Measurements from ENCODE around the gene POLR2C. TPM values are rescaled to one million over a fixed set of nuclear protein-coding genes. Genes with fewer than 3 reads are reported as not detected.
A peak's percentile ranks its signal among the peaks of the same experiment; 100 is the strongest.

The POLR2C gene
- total and polyA plus RNA-seq, 2 of the 13 experiments (the other 11 are each of a cell fraction or from before 2014, with no cell fraction given): 104 to 216 TPM

DNA sequence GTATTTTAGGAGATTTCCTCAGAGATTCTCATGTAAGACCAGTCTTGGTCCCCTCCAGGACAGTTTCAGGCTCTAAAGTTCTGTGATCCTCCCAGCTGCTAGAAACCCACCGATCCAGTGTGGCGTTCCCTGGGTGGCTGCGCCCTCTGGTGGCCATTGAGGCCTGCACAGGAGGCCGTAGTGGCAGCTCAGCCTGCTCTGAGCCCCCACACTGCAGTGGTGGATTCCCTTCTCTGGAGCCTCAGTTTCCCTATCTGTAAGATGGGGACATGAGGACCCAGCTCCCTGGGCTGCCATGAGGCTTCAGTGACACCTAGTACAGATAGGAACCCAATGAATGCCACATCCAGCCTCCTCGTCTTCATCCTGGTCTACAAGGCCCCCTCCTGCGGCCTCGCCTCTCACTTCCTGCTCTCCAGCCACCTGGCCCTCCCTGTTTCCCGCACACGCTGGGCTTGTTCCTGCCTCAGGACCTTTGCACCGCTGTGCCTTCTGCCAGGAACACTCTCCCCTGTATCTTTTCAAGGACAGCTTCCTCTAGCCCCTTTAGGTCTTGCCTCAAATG is 57.4 kb downstream of the POLR2C start (continued):
- TF ChIP-seq ZNF720 (CRISPR knock-in tag; IDR thresholded peaks at IDR 0.05): no peak
- TF ChIP-seq, protein P1, sequence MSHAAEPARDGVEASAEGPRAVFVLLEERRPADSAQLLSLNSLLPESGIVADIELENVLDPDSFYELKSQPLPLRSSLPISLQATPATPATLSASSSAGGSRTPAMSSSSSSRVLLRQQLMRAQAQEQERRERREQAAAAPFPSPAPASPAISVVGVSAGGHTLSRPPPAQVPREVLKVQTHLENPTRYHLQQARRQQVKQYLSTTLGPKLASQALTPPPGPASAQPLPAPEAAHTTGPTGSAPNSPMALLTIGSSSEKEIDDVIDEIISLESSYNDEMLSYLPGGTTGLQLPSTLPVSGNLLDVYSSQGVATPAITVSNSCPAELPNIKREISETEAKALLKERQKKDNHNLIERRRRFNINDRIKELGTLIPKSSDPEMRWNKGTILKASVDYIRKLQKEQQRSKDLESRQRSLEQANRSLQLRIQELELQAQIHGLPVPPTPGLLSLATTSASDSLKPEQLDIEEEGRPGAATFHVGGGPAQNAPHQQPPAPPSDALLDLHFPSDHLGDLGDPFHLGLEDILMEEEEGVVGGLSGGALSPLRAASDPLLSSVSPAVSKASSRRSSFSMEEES (CRISPR knock-in tag; IDR thresholded peaks at IDR 0.05): 0 out of 2 replicates have a peak, but pooled peaks have one; percentile 28
- no peak for TF ChIP-seq ZFP36L1 (CRISPR knock-in tag; IDR thresholded peaks at IDR 0.05)
- TF ChIP-seq PLRG1 (conservative IDR thresholded peaks at IDR 0.05): no peak
- TF ChIP-seq, protein P2, sequence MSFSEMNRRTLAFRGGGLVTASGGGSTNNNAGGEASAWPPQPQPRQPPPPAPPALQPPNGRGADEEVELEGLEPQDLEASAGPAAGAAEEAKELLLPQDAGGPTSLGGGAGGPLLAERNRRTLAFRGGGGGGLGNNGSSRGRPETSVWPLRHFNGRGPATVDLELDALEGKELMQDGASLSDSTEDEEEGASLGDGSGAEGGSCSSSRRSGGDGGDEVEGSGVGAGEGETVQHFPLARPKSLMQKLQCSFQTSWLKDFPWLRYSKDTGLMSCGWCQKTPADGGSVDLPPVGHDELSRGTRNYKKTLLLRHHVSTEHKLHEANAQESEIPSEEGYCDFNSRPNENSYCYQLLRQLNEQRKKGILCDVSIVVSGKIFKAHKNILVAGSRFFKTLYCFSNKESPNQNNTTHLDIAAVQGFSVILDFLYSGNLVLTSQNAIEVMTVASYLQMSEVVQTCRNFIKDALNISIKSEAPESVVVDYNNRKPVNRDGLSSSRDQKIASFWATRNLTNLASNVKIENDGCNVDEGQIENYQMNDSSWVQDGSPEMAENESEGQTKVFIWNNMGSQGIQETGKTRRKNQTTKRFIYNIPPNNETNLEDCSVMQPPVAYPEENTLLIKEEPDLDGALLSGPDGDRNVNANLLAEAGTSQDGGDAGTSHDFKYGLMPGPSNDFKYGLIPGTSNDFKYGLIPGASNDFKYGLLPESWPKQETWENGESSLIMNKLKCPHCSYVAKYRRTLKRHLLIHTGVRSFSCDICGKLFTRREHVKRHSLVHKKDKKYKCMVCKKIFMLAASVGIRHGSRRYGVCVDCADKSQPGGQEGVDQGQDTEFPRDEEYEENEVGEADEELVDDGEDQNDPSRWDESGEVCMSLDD (CRISPR knock-in tag; IDR thresholded peaks at IDR 0.05; ENCODE audit: borderline replicate concordance): no peak
- TF ChIP-seq ZNF562 (CRISPR knock-in tag; IDR thresholded peaks at IDR 0.05; ENCODE audit: borderline replicate concordance): no peak
- TF ChIP-seq ATF7-NPFF (CRISPR knock-in tag; IDR thresholded peaks at IDR 0.05; ENCODE audit: low read depth): no peak
- TF ChIP-seq RAD21 (CRISPR knock-in tag; IDR thresholded peaks at IDR 0.05): peak; percentile 99
- peak; percentile 33; the same call in 1 of the 2 replicates for TF ChIP-seq CENPT (CRISPR knock-in tag; IDR thresholded peaks at IDR 0.05; ENCODE audit: low read depth)
- no peak for TF ChIP-seq ZNF207 (IDR thresholded peaks at IDR 0.05; ENCODE audit: borderline replicate concordance)
- TF ChIP-seq ZNF782 (CRISPR knock-in tag; IDR thresholded peaks at IDR 0.05; ENCODE audit: borderline replicate concordance): no peak
- no peak for TF ChIP-seq MYNN (CRISPR knock-in tag; IDR thresholded peaks at IDR 0.05; ENCODE audit: low read depth)
- no peak for TF ChIP-seq PBX2 (CRISPR knock-in tag; IDR thresholded peaks at IDR 0.05)
- no peak for TF ChIP-seq ONECUT2 (CRISPR knock-in tag; IDR thresholded peaks at IDR 0.05)
- 0 out of 2 replicates have a peak, but pooled peaks have one; percentile 34 for TF ChIP-seq TARDBP (CRISPR knock-in tag; IDR thresholded peaks at IDR 0.05)
- TF ChIP-seq BHLHE40 (IDR thresholded peaks at IDR 0.05; ENCODE audit: low read length): peak; percentile 27; the same call in 1 of the 2 replicates
- TF ChIP-seq NFYC (CRISPR knock-in tag; IDR thresholded peaks at IDR 0.05): no peak
- TF ChIP-seq ZNF616 (CRISPR knock-in tag; IDR thresholded peaks at IDR 0.05; ENCODE audit: low read depth): no peak
- no peak for TF ChIP-seq RARG (CRISPR knock-in tag; IDR thresholded peaks at IDR 0.05; ENCODE audit: low read depth)
- TF ChIP-seq SAFB2 (CRISPR knock-in tag; IDR thresholded peaks at IDR 0.05; ENCODE audit: borderline replicate concordance, low read depth): no peak
- peak; percentile 99 for TF ChIP-seq STAG1 (CRISPR knock-in tag; IDR thresholded peaks at IDR 0.05)
- TF ChIP-seq CREB1 (IDR thresholded peaks at IDR 0.05): no peak
- no peak for TF ChIP-seq CREB1 (CRISPR knock-in tag; IDR thresholded peaks at IDR 0.05)
- TF ChIP-seq ZSCAN29 (CRISPR knock-in tag; conservative IDR thresholded peaks at IDR 0.05): no peak
- peak; percentile 97 for TF ChIP-seq SMC3 (IDR thresholded peaks at IDR 0.05; ENCODE audit: low read length)
- TF ChIP-seq NFIB (CRISPR knock-in tag; IDR thresholded peaks at IDR 0.05; ENCODE audit: borderline replicate concordance): no peak
- TF ChIP-seq, protein P3, sequence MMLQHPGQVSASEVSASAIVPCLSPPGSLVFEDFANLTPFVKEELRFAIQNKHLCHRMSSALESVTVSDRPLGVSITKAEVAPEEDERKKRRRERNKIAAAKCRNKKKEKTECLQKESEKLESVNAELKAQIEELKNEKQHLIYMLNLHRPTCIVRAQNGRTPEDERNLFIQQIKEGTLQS (CRISPR knock-in tag; IDR thresholded peaks at IDR 0.05): no peak
- TF ChIP-seq ZNF580 (CRISPR knock-in tag; IDR thresholded peaks at IDR 0.05; ENCODE audit: borderline replicate concordance, low read depth): peak; percentile 65; the same call in 1 of the 2 replicates
